NCI-H345 treated with DMSO at 0.1 percent for 48 hours (cell line): ENCODE data around the gene PTPRN2.

Source experiments
- DNase-seq: peaks from one replicate; lab custom pipeline; 2025; ENCODE audit not compliant: unreplicated experiment; lab: John Stamatoyannopoulos, UW

The PTPRN2 gene

GRCh38 chr7:158556721-158557440, 30.7 kb downstream of the PTPRN2 start:
- DNase-seq = no peak

GRCh38 chr7:158555034-158555520, 32.5 kb downstream of the PTPRN2 start:
- no peak for DNase-seq

GRCh38 chr7:158550886-158551452, 36.7 kb downstream of the PTPRN2 start:
- DNase-seq = no peak

- no peak for DNase-seq
These were observed 37.3 kb downstream of the PTPRN2 start for GRCh38 chr7:158550394-158550700.

- DNase-seq = no peak
These were observed 37.8 kb downstream of the PTPRN2 start for GRCh38 chr7:158549616-158550393.

GRCh38 chr7:158549176-158549615, 38.4 kb downstream of the PTPRN2 start:
- no peak for DNase-seq

GRCh38 chr7:158548726-158549125, 38.9 kb downstream of the PTPRN2 start:
- DNase-seq = no peak

- no peak for DNase-seq
These were observed 39.8 kb downstream of the PTPRN2 start for GRCh38 chr7:158547817-158548216.

GRCh38 chr7:158546626-158547025, 41.0 kb downstream of the PTPRN2 start:
- DNase-seq = no peak

GRCh38 chr7:158546214-158546613, 41.4 kb downstream of the PTPRN2 start:
- no peak for DNase-seq

GRCh38 chr7:158544708-158545107, 42.9 kb downstream of the PTPRN2 start:
- no peak for DNase-seq

GRCh38 chr7:158543840-158544239, 43.8 kb downstream of the PTPRN2 start:
- no peak for DNase-seq

GRCh38 chr7:158542651-158543566, 44.7 kb downstream of the PTPRN2 start:
- DNase-seq = no peak

GRCh38 chr7:158541346-158542010, 46.1 kb downstream of the PTPRN2 start:
- DNase-seq = no peak

- DNase-seq = no peak
These were observed 47.9 kb downstream of the PTPRN2 start for GRCh38 chr7:158539711-158540146.

- no peak for DNase-seq
These were observed 49.3 kb downstream of the PTPRN2 start for GRCh38 chr7:158538156-158538946.

GRCh38 chr7:158537516-158537882, 50.1 kb downstream of the PTPRN2 start:
- DNase-seq = no peak

- DNase-seq = no peak
These were observed 50.6 kb downstream of the PTPRN2 start for GRCh38 chr7:158536871-158537515.

GRCh38 chr7:158535079-158535478, 52.5 kb downstream of the PTPRN2 start:
- no peak for DNase-seq
